ENCODE results near the gene PEA15. TPM values are rescaled to one million over a fixed set of nuclear protein-coding genes. Genes with fewer than 3 reads are reported as not detected.
A peak's percentile ranks its signal among the peaks of the same experiment; 100 is the strongest.

The PEA15 gene
- total RNA-seq, 1 experiment from 2014 or later = 183 TPM

GRCh38 chr1:160244209-160244608 lies 39.0 kb downstream of the PEA15 start:
- Mint-ChIP-seq H3K4me3 (ENCODE audit: unreplicated experiment) (no peak overlapping the region), H3K36me3 (ENCODE audit: insufficient read depth, unreplicated experiment) (peaks cover 62% of the 10 kb centered on the region), H3K9me3 (ENCODE audit: unreplicated experiment) (no peaks in the 10 kb centered on the region), H3K4me1 (ENCODE audit: insufficient read depth, unreplicated experiment) (peaks cover 7% of the 10 kb centered on the region), H3K27me3 (ENCODE audit: insufficient read depth, unreplicated experiment) (no peaks in the 10 kb centered on the region), H3K27ac (ENCODE audit: low read depth, unreplicated experiment) (no peak overlapping the region)
- CTCF ChIA-PET = interaction anchor here (0.6 to 11.9 kb wide), 16 partner anchors 9 to 213 kb away, joined by 3 to 103 read pairs (median 10); partner anchors contain the start of genes CASQ1 and PIGM
- BruUV-seq (replicated peaks) = no TSS peak
- POLR2A ChIA-PET = interaction anchor here (1.1 to 9.6 kb wide), 5 partner anchors 9 to 40 kb away, joined by 3 to 51 read pairs (median 5); partner anchors contain the start of gene DCAF8
- no peak for DNase-seq (ENCODE audit: unreplicated experiment)
- TF ChIP-seq, protein P1, sequence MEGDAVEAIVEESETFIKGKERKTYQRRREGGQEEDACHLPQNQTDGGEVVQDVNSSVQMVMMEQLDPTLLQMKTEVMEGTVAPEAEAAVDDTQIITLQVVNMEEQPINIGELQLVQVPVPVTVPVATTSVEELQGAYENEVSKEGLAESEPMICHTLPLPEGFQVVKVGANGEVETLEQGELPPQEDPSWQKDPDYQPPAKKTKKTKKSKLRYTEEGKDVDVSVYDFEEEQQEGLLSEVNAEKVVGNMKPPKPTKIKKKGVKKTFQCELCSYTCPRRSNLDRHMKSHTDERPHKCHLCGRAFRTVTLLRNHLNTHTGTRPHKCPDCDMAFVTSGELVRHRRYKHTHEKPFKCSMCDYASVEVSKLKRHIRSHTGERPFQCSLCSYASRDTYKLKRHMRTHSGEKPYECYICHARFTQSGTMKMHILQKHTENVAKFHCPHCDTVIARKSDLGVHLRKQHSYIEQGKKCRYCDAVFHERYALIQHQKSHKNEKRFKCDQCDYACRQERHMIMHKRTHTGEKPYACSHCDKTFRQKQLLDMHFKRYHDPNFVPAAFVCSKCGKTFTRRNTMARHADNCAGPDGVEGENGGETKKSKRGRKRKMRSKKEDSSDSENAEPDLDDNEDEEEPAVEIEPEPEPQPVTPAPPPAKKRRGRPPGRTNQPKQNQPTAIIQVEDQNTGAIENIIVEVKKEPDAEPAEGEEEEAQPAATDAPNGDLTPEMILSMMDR (IDR thresholded peaks at IDR 0.05; ENCODE audit: unreplicated experiment) = no peak
- intact Hi-C loops (cut with micrococcal nuclease) = no loop called here

DNA sequence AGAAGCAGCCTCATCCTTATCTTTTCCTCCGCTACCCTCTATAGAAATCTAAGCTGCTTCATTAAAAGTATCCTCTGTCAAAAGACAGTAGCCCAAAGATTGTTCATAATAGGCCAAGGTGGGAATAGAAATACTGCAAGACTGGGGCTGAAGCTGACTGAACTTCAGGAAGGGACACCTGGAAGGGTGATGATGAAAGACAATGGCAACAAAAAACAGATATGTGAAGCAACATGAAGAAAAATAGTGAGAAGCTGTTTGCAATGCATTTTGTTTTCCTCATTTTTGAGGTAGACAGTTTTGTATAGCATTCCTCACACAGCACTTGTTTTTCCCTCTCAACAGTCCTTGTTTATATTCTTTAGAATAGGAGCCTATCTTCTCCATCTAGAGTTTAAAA lies 40.2 kb downstream of the PEA15 start:
- H3K9me3 Mint-ChIP-seq (ENCODE audit: unreplicated experiment) = no peaks in the 10 kb centered on the region
- H3K4me1 Mint-ChIP-seq (ENCODE audit: insufficient read depth, unreplicated experiment) = peaks cover 7% of the 10 kb centered on the region
- DNase-seq (ENCODE audit: unreplicated experiment) = no peak
- no TSS peak for BruUV-seq (replicated peaks)
- ChIA-PET CTCF (interaction anchor here (0.5 to 11.9 kb wide), 12 partner anchors 9 to 223 kb away, joined by 3 to 83 read pairs (median 8); partner anchors contain the start of gene CASQ1), POLR2A (interaction anchor here (0.6 to 9.6 kb wide), 9 partner anchors 7 to 148 kb away, joined by 3 to 51 read pairs (median 5); partner anchors contain the start of genes DCAF8 and PEX19)
- peaks cover 55% of the 10 kb centered on the region for H3K36me3 Mint-ChIP-seq (ENCODE audit: insufficient read depth, unreplicated experiment)
- H3K4me3 Mint-ChIP-seq (ENCODE audit: unreplicated experiment) = no peak overlapping the region
- intact Hi-C loops (cut with micrococcal nuclease) = no loop called here
- TF ChIP-seq, protein P1 (IDR thresholded peaks at IDR 0.05; ENCODE audit: unreplicated experiment) = no peak
- H3K27me3 Mint-ChIP-seq (ENCODE audit: insufficient read depth, unreplicated experiment) = no peaks in the 10 kb centered on the region
- H3K27ac Mint-ChIP-seq (ENCODE audit: low read depth, unreplicated experiment) = peak overlapping the region; percentile 60

GRCh38 chr1:160247053-160247452 lies 41.9 kb downstream of the PEA15 start:
- no peak overlapping the region for H3K27ac Mint-ChIP-seq (ENCODE audit: low read depth, unreplicated experiment)
- H3K4me3 Mint-ChIP-seq (ENCODE audit: unreplicated experiment) = no peak overlapping the region
- no peaks in the 10 kb centered on the region for H3K9me3 Mint-ChIP-seq (ENCODE audit: unreplicated experiment)
- peaks cover 21% of the 10 kb centered on the region for H3K4me1 Mint-ChIP-seq (ENCODE audit: insufficient read depth, unreplicated experiment)
- ChIA-PET CTCF (interaction anchor here (0.6 to 11.9 kb wide), 9 partner anchors 20 to 301 kb away, joined by 3 to 104 read pairs (median 8); partner anchors contain the start of gene IGSF8), POLR2A (interaction anchor here (1.4 to 9.6 kb wide), 4 partner anchors 11 to 146 kb away, joined by 3 to 51 read pairs (median 10); partner anchors contain the start of genes DCAF8 and PEX19)
- no peaks in the 10 kb centered on the region for H3K27me3 Mint-ChIP-seq (ENCODE audit: insufficient read depth, unreplicated experiment)
- peaks cover 58% of the 10 kb centered on the region for H3K36me3 Mint-ChIP-seq (ENCODE audit: insufficient read depth, unreplicated experiment)
- TF ChIP-seq, protein P1 (IDR thresholded peaks at IDR 0.05; ENCODE audit: unreplicated experiment) = no peak
- DNase-seq (ENCODE audit: unreplicated experiment) = no peak
- BruUV-seq (replicated peaks) = no TSS peak
- intact Hi-C loops (cut with micrococcal nuclease) = no loop called here

GRCh38 chr1:160251011-160251410 lies 45.8 kb downstream of the PEA15 start:
- H3K27me3 Mint-ChIP-seq (ENCODE audit: insufficient read depth, unreplicated experiment) = no peaks in the 10 kb centered on the region
- TF ChIP-seq, protein P1 (IDR thresholded peaks at IDR 0.05; ENCODE audit: unreplicated experiment) = no peak
- H3K4me3 Mint-ChIP-seq (ENCODE audit: unreplicated experiment) = no peak overlapping the region
- CTCF ChIA-PET = interaction anchor here (0.6 to 9.6 kb wide), 24 partner anchors 10 to 221 kb away, joined by 3 to 187 read pairs (median 16); partner anchors contain the start of genes CASQ1, DCAF8, IGSF8 and KCNJ9
- no peak for DNase-seq (ENCODE audit: unreplicated experiment)
- H3K9me3 Mint-ChIP-seq (ENCODE audit: unreplicated experiment) = no peaks in the 10 kb centered on the region
- BruUV-seq (replicated peaks) = no TSS peak
- H3K36me3 Mint-ChIP-seq (ENCODE audit: insufficient read depth, unreplicated experiment) = peaks cover 69% of the 10 kb centered on the region
- POLR2A ChIA-PET = interaction anchor here (0.7 to 5.6 kb wide), 8 partner anchors 8 to 163 kb away, joined by 3 to 60 read pairs (median 15); partner anchors contain the start of genes DCAF8 and IGSF8
- peak overlapping the region; percentile 67 for H3K27ac Mint-ChIP-seq (ENCODE audit: low read depth, unreplicated experiment)
- peaks cover 23% of the 10 kb centered on the region for H3K4me1 Mint-ChIP-seq (ENCODE audit: insufficient read depth, unreplicated experiment)
- intact Hi-C loops (cut with micrococcal nuclease) = loop anchor here (5.0 kb wide), 2 partner anchors 44 to 329 kb away; partner anchors contain the start of gene PEA15

Measured in MCF 10A (cell line).